Measurements from ENCODE around the gene CLMN.
A peak's percentile ranks its signal among the peaks of the same experiment; 100 is the strongest.

CLMN gene

DNA sequence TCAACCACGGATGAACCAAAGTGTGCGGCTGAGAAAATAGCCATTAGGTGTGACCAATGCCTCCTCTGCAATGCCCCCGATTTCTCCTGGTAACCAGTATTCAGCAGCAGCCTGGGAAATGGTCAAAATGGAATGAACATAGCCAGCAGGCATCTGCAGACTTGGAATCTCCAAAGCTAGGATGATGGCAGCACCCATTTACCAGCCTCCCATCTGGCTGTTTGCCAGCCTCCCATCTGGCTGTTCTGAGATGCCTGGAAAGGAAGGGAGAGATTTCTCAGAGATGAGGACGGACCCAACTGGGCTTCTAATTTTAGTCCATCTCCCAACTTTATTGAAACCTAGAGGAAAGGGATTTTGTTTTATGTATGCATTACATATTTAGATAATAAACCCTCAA is 16.2 kb downstream of the CLMN start:
- DNase-seq (ENCODE audit: low spot score), result no peak

DNA sequence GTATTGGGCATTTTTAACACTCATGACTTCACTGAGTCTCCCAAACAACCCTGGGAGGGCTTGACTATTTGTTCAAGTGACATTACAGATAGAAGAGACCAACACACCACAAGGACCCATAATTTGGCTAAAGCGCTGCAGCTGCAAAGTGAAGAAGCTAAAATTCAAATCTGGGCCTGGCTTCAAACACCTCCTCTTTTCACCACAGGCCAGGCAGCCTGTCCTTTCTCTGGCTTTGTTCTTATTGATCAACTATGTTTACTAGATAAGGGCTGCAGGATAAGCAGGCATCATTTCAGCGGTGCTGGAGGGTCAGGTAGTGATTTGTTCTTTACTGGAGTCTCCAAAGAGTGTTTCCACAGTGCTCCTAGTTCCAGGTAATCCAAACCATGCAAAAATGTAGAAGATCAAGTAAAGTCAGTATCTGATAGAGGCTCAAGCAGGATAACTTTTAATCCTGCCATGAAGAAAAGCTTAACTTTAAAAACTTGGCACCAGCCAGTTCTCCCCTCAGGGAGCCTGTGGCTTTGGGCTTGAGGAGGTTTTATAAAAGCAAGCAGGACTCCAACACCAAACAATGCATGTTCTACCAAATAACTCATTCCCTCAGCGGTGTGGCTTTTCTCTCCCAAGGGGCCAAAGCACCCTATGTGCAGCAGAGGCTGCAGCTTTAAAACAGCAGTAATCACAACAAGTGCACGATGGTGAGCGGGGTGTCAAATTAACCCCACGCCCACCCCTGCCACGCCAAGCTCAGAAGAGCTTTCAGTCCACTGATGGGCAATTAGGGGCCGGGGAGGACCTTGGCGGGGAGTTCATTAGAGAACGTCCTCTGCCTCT is 16.8 kb downstream of the CLMN start:
- no peak for DNase-seq (ENCODE audit: low spot score)

DNA sequence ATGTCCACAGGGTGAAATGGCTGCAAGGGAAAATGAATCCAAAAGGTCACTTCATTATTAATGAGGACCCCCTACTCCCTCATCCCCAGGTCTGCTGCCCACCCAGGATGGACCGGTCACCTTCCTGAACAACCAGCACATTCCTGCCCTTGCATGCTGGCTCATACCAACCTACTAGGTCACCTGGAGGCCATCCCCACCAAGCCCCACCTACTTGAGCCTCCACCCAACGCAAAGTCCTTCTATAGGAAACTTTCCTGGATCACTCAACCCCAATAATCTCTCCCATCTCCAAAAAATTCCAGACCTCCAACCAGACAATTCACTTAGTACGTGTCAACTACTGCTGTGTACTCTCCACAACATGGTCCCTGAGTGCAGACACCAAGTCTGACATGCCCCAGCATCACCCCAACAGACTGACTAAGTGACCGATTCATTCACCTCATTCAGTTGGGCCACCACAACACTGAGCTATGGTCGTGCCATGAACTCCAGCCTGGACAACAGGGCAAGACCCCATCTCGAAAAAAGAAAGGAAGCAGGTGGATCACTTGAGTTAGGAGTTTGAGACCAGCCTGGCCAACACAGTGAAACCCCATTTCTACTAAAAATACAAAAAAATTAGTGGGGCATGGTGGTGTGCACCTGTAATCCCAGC is 18.1 kb downstream of the CLMN start:
- no peak for DNase-seq (ENCODE audit: low spot score)

DNA sequence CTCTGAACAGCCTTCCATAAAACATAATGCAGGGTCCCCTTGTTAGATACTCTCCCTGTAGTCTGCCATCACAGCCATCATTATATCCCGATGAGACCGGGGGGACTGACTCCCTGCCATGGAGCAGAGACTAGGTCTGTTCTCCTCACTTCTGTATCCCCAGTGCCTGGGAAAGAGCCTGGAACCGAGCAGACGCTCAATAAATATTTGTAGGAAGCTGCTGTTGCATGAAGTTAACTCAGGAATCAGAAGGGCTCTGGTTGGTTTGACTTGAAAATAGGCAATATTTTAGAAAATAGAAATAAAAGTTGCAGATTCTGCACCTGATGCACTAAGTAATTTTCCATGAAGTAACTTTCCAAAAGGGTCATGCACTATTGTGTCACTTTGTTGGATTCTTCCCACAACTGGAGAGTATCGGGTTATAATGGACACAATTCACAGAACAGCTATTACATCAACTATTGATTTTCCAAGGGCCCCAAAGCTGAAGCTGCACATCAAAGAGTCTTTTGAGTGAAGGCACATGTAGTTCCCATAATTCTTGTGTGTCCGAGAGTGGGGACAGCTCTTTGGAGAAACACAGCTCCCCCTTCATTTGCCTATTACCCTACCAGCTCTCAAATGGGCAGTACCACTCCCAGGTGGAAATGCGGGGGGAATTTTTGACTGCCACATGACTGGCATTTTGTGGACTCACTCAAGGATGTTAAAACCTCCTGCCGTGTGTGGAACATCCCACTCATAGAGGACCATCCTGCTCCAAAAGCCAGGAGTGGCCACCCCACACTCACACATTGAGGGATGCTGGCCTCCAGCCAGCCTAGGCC is 18.8 kb downstream of the CLMN start:
- no peak for DNase-seq (ENCODE audit: low spot score)

DNA sequence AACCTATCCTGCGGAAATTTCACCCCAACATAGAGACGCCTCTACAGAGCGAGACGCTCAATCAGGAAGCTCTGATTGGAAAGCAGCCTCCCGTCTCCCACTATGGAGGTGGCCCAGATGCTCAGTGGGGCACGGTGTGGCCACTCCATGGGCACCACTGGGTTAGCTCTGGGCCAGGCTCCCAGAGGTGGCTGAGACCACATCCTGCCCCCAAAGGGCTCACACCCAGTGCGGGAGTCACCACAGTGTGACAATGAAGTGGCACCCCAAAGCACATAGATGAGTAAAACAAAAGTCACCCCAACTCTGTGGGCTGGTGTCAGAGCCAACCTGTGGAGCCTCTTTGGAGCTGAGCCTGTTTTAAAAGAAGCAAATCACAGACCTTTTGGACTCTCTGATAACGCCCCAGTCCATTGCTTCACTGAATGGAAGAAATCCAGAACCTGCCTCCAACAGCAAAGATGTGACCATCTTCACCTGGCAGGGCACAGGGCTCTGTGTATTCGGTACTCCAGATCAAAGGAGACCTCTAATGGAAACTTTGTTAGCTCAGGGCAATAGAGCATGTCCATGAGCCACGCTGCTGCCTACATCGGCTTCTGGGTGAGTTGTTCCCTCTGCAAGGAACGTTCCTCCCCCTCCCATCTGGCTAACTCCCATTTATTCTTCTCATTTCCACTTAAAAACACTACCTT is 19.6 kb downstream of the CLMN start:
- DNase-seq (ENCODE audit: low spot score), result no peak

DNA sequence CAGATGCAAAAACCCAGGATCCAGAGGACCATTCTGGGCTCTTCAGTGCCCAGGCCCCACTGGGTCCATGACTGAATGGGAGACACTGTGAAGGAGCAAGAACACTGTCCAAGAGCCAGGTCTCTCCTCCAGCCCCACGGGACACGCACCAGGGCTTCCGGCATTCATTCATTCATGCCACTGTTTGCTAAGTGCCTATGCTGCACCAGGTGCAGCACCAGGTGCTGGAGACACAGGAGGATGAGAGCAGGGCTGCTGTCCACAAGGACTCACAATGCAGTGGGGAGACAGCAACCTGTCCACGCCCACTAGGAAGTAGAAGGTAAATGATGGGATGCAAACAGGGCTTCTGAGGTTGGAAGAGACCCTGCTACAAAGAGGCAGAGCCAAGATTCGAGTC is 20.4 kb downstream of the CLMN start:
- DNase-seq (ENCODE audit: low spot score), result no peak

DNA sequence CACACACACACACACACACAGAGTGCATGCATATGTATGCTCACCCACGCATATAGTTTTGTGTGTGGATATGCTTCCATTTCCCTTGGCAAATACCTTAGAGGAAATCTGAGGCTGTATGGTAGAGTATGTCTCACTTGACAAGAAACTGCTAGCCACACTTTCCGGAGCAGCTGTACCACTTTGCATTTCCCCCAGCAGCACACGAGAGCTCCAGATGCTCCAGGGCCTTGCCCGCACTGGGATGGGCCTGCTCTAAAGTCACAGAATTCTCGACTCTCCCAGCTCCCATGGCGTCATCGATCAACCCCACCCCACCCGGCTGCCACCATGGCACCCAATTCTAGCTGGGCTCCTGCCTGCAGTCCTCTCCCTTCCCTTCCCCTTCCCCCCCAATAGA is 21.9 kb downstream of the CLMN start:
- DNase-seq (ENCODE audit: low spot score), result no peak

DNA sequence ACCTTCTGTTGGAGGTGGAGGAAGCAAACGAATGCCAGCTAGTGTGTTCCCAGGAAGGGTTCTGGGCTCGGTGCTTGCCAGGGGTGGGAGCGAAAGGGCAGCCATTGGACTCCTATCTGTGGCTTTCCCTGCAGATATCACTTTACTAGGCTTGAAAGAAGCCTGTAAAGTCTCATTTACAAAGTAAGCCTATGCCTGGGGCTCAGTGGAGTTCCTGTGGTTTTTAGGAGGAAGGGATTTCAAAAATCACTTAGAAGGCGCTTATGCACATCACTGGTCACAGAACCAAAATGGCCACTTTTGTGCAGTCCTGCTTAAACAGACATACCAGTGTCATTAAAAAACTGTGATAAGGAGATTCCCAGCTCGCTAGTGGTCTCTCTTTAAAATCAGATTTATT is 22.7 kb downstream of the CLMN start:
- no peak for DNase-seq (ENCODE audit: low spot score)

DNA sequence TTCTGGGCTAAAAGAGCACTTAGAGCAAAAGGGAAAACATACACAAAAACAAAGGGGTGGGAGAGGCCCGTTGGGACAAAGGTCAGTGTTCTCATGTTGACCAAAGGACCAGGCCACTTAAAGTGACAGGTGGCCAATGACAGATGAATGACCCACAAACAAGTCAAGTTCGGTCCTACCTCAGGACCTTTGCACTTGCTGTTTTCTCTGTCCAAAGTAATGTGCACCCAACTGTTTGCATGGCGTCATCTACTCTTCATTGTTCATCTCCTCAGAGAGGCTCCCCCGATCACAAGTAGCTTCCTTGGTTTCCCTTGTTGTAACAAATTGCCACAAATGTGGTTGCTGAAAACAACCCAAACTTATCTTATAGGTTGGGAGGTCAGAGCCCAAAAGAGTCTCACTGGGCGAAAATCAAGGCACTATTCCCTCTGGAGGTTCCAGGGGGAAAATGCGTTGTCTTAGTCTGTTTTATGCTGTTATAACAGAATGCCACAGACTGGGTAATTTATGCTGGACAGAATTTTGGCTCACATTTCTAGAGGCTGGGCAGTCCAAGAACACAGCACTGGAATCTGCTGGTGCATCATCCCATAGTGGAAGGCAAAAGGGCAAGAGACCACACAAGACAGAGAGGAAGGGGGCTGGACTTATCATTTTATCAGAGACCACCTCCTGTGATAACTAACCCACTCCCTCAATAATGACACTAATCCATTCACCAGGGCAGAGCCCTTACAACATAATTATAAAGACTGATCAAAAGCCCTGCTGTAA is 23.9 kb downstream of the CLMN start:
- no peak for DNase-seq (ENCODE audit: low spot score)

DNA sequence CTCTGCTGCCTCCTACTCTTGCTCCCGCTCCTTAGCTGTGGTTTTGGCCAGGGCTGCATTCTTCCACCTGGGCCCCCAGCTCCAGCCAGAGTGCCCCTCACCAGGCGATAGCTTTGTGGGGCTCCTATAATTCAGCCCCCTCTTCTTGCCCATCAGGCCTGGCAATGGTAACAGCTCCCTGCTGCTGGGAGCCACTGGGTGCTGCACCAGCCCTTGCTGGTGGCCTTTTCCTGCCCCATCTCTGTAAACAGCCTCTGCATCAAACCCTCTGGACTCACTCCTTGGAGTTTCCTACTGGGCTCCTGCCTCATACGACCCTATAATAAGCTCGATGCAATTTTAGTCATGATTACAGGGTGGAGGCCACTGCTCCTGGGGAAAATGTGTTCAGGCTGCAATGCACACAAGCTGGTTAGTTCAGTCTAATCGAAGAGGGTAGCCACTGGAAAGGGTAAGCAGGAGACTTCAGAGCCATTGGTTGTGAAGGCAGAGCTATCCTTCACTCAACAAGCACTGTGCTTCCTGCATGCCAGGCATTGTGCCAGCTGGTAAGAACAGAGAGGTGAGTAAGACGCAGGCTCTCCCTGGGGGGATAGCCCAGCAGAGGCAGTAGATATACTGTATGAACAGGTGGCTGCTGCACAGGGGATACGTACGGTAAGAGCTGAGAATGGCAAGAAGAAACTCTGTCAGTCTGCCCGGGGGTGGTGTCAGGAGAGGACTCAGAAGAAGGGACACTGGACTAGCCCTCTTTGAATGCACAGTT is 24.7 kb downstream of the CLMN start:
- no peak for DNase-seq (ENCODE audit: low spot score)

DNA sequence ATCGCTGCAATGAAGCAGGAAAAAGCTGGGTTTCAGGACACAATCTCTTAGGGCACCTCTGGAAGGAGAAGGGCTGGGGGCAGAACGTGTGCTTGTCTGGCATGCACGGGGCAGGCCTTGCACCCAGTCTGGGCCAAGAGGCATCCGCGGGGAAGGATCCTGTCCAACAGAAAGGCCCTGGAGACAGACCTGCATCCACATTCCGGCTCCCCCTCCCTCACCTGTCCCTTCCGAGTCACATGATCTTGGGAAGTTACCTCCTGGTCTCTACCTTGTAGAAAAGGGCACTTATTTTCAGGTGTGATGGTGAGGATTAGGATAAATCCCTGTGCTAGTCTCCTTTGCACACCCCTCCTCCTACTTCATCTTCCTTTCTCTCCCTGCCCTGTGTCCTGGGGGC is 25.4 kb downstream of the CLMN start:
- no peak for DNase-seq (ENCODE audit: low spot score)

DNA sequence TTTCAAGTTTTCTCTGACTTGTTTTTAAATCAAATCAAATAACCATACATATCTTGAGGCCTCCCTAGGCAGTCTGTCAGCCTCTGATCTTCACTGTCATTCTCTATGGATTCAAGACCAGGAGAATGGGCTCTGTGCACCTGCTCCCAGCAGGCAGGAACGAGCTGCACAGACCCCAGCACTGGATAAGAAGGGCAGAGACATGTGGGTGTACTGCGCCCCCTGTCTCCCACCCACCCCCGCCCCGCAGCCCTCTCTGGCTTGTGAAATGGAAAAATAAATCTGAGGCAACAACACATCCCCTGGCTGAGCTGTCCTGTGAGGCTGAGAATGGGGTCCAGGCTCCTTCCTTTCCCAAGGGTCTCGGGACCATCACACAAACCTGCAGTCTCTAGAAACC is 26.3 kb downstream of the CLMN start:
- no peak for DNase-seq (ENCODE audit: low spot score)

DNA sequence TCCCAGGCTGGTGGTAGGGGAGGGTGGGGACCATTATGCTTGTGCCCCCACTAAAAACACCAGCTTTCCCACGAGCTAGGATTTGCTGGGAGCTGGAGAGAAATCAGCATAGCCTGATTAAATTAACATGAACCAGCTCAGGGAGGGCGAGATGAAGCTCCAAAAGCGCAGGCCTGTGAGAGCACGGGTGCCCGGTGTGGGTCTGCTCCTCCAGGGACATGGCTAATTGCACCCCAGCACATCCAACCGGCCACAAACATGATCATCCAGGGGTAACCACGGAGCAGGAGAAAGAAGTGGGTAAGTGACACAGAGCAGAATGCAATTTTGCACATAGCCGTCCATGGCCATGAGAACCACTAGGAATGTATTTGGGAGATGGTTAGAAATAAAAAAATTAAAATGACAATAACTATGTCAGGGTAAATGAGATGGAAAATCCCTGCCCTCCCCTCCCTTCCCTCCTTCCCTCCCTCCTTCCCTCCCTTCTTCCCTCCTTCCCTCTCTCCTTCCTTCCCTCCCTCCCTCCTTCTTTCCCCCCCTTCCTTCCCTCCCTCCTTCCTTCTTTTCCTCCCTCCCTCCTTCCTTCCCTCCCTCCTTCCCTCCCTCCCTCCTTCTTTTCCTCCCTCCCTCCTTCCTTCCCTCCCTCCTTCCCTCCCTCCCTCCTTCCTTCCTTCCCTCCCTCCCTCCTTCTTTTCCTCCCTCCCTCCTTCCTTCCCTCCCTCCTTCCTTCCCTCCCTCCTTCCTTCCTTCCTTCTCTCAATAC is 26.9 kb downstream of the CLMN start:
- DNase-seq (ENCODE audit: low spot score), result no peak

DNA sequence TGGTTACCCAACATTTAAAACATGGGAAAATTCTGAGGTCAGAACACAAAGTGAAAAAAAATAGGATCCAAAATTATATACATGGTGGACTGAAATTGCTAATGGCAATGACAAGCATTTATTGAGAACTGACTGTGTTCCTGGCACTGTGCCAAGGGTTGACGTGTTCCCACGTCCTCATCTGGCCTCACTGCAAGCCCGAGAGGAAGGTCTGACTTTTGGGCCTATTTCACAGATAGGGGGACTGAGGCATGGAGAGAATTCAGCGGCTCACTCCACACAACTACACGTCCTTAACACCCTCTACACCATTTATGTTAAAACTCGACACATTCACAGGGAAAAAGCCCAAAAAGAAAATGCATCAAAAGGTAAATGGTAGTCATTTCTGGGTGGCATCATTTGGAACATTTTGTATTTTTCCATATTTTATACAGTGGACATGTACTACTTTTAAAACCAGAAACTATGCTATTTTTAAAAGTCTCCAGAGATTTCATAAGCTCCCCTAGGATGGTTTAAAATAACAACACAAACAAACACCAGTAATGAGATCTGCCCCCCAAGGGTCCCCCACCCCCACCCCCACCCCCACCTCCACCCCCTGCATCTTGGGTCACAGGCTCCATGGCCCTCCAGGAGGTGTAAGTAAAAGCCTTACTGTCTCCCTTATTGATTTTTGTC is 27.7 kb downstream of the CLMN start:
- no peak for DNase-seq (ENCODE audit: low spot score)

DNA sequence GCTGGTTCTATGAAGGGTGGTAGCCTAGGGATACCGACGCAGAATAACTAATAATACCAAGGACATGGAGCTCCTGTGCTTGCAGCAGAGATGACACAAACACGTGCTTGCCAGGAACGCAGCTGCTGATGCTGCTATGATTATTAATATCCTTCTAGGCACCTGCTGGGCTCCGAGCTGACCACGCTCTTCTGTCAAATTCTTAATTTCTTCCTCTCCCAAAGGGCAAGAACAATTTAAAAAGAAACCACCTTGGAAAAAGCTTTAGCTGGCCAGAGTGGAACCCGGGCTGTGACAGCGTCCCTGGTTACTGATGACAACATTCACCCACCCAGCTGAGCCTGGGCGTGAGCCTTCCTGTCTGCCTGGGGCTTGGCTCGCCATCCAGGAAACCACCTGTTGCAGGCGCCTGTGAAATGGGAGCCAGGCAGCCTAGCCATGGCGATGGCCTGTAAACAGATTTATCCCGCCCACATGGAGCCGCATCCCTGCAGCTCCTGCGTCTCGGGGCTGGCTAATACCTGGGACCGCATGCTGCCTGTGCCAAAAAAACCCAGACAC is 28.8 kb downstream of the CLMN start:
- peak; percentile 63 for DNase-seq (ENCODE audit: low spot score)

DNA sequence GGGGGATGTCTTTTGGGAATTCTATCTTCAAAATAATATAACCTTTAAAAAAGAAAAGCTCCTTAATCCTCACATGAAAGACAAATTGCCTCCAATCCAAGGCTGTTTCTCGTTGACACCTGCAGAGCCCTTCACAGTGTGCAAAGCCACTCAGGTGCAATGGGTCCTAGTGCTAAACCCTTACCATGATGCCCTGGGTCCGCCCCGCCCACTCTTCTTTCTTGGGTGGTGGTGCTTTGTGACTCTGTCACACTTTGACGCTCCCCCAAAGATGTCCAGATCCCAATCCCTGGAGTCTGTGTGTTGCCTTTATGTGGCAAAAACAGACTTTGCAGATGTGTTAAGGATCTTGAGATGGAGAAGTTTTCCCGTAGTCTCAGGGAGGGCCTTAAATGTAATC is 29.7 kb downstream of the CLMN start:
- DNase-seq (ENCODE audit: low spot score), result no peak

DNA sequence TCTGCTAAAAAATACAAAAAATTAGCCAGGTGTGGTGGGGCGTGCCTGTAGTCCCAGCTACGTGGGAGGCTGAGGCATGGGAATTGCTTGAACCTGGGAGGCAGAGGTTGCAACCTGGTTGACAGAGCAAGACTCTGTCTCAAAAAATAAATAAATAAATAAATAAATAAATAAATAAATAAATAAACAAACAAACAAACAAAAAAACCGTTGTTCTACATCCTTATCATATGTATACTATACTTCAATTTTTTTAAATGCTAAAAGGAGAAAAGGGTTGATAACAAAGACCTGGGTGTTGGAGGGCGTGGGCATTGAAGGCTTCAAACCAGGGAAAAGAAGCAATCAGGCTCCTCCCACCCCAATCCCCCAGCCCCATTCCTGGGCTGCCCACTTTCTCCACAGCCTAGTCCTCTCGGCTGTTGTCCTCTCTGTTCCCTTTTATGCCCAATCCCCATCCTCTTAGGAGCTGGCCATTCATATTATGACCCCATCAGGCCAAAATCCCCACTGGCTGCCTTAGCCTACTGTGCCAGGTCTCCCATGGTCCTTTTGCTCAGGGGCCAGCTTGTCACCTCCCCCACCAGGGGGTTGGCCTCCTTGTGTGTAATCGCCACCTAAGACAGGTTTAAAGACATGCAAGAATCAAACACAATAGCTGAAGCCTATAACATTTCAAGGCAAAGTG is 30.2 kb downstream of the CLMN start:
- no peak for DNase-seq (ENCODE audit: low spot score)

DNA sequence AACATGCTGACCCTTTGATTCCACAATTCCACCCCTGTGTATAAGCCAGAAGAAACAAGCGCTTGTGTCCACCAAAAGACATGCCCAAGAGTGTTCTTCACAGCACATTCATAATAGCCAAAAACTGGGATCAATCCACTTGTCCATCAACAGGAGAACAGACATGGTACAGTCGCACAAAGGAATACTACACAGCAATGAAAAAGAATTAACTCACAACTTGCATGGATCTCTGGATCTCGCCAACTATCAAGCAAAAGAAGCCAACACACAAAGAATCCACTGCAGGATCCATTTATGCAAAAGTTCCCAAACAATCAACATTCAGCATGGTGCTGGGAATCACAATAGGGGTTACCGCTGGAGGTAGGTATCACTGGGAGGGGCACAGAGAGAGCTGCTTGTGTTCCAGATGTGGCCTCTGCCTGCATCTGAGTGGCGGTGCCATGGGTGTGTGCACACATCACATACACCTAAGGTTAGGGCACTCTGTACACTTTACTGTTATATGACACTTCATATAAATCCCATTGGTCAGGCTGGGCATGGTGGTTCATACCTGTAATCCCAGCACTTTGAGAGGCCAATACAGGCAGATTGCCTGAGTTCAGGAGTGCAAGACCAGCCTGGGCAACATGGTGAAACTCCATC is 30.9 kb downstream of the CLMN start:
- DNase-seq (ENCODE audit: low spot score), result no peak

Data from SW480 (cell line).